ENCODE measurements around the gene MMP1. TPM values are rescaled to one million over a fixed set of nuclear protein-coding genes. Genes with fewer than 3 reads are reported as not detected.

MMP1 gene
- total and polyA plus RNA-seq, 2 of the 4 experiments (the other 2 are of a cell fraction): 166 to 245 TPM

DNA sequence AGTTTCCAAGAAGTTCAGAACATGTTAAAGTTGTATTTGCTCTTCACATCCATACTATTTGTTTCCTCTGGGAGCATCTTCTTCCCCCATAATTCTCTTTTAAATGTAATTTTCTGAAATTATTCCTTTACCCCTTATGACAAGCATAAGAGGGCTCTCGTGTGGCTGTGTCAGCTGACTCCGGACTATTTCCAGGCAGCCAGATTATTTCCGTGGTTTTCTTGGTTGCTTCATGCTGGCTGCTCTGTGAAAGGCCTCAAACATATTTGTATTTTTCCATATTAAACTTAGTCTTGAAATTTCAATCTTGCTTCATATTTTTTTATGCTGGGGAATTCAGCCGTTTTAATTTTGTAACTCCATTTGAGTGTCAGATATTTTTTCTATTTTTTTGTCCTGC is 2.8 kb upstream of the MMP1 start:
- no peak overlapping the region for H2BK15ac ChIP-seq (ENCODE audit: low read depth, low read length)
- H3K27ac ChIP-seq (ENCODE audit: insufficient read depth, low read length): no peak overlapping the region
- no peak overlapping the region for H2AK9ac ChIP-seq (replicated peaks; ENCODE audit: low read depth, low read length, poor library complexity)
- no peak overlapping the region for H2BK20ac ChIP-seq (ENCODE audit: low read depth, low read length)
- H2BK120ac ChIP-seq (ENCODE audit: low read depth, low read length): no peak overlapping the region
- no peak overlapping the region for H3K18ac ChIP-seq (ENCODE audit: low read depth, low read length)
- ATAC-seq (ENCODE audit: low read depth): no peak
- H3K56ac ChIP-seq (ENCODE audit: extremely low read depth, insufficient read depth, low read length): no peak overlapping the region
- no peak overlapping the region for H4K5ac ChIP-seq (ENCODE audit: low read depth, low read length)
- H3K14ac ChIP-seq (replicated peaks; ENCODE audit: low read depth, low read length): no peak overlapping the region
- no peak overlapping the region for H3K4me2 ChIP-seq (ENCODE audit: low read depth, low read length)
- H4K8ac ChIP-seq (ENCODE audit: low read depth in 2 of 2, low read length in 2 of 2): no peak overlapping the region
- CTCF ChIA-PET: no interaction called here
- no peak for DNase-seq
- no peaks in the 10 kb centered on the region for H3K36me3 ChIP-seq (ENCODE audit: control insufficient read depth, insufficient read depth, low read length)
- dilution Hi-C loops (cut with HindIII; ENCODE audit: low sequenced_read_pairs, unreplicated experiment) (no loop called here), in situ Hi-C loops (cut with MboI; ENCODE audit: low sequenced_read_pairs) (no loop called here), intact Hi-C loops (cut with micrococcal nuclease) (no loop called here)
- no peaks in the 10 kb centered on the region for H3K27me3 ChIP-seq (ENCODE audit: control insufficient read depth, insufficient read depth, low read length)
- peaks cover 5% of the 10 kb centered on the region for H3K4me1 ChIP-seq (ENCODE audit: control insufficient read depth, insufficient read depth, low read length)
- BruUV-seq (replicated peaks): no TSS peak
- H3K79me1 ChIP-seq (ENCODE audit: low read depth in 1 of 2, low read length in 2 of 2): no peaks in the 10 kb centered on the region
- POLR2A ChIA-PET (ENCODE audit: unreplicated experiment): no interaction called here
- H2AFZ ChIP-seq (replicated peaks; ENCODE audit: low read length, poor library complexity): no peak overlapping the region
- H4K20me1 ChIP-seq (ENCODE audit: insufficient read depth, low read length): no peaks in the 10 kb centered on the region
- no peak overlapping the region for H2BK5ac ChIP-seq (ENCODE audit: low read depth, low read length, poor library complexity, severe bottlenecking)
- no peak overlapping the region for H3K4me3 ChIP-seq (ENCODE audit: insufficient read depth, low read depth, low read length)
- no peak overlapping the region for H3K23ac ChIP-seq (ENCODE audit: low read depth, low read length)
- no peak overlapping the region for H3K4ac ChIP-seq (ENCODE audit: low read depth, low read length)
- WGBS, 2 experiments (ENCODE audit: extremely low coverage in 2 of 2, insufficient read length in 1 of 2): no CpG with 5 or more reads among the region's 4 CpGs
- TF ChIP-seq RAD21 (IDR thresholded peaks at IDR 0.05; ENCODE audit: low read length): no peak
- no peak for TF ChIP-seq RCOR1 (IDR thresholded peaks at IDR 0.05; ENCODE audit: insufficient replicate concordance, low read length)
- TF ChIP-seq MXI1 (IDR thresholded peaks at IDR 0.05; ENCODE audit: borderline replicate concordance, low read depth, low read length): no peak
- TF ChIP-seq NFE2L2 (IDR thresholded peaks at IDR 0.05; ENCODE audit: low read depth, low read length): no peak
- no peak overlapping the region for H3K9ac ChIP-seq (ENCODE audit: low read depth, low read length)
- no peak overlapping the region for H4K91ac ChIP-seq (ENCODE audit: insufficient read depth, low read depth, low read length)
- H3K9me1 ChIP-seq (ENCODE audit: insufficient read depth, low read length): peaks cover 9% of the 10 kb centered on the region
- H3K9me3 ChIP-seq (ENCODE audit: control insufficient read depth, insufficient read depth, low read length): no peaks in the 10 kb centered on the region
- H2AK5ac ChIP-seq (ENCODE audit: low read depth, low read length): no peak overlapping the region

Measured in IMR-90 (cell line).